NCI-H526 (cell line): ENCODE data around the gene VPS8.
"Not testable (repeated sequence)": the region's sequence is repeated elsewhere in the genome, so short reads cannot be mapped to it uniquely, and the experiment has no call there.

ENCODE experiments used
- DNase-seq, 2 experiments: peaks; one replicate each; lab custom pipeline; 2025; lab: John Stamatoyannopoulos, UW

Gene VPS8

DNA sequence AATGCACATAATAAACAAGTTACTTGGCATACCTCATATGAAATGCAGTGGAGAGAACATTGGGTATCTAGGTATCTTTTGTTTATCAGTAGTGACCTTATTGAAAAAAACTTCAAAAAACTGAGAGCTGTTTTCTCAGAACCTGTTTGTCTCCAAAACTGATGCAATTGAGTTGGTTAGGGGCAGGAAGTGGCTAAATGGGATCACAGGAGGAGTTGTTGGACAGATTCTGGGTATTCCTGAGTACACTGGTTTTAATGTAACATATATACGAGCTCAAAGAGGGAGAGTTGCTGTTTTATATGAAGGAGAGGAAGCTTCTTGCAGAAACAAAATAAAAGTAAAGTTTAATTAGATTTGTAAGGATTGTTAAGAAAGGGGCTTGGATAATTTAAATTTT is 181.4 kb downstream of the VPS8 start:
- no peak for DNase-seq

DNA sequence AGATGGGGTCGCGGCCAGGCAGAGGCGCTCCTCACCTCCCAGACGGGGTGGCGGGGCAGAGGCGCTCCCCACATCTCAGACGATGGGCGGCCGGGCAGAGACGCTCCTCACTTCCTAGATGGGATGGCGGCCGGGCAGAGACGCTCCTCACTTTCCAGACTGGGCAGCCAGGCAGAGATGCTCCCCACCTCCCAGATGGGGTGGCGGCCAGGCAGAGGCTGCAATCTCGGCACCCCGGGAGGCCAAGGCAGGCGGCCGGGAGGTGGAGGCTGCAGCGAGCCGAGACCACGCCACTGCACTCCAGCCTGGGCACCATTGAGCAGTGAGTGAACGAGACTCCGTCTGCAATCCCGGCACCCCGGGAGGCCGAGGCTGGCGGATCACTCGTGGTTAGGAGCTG is 191.9 kb downstream of the VPS8 start:
- not testable (repeated sequence) for DNase-seq

DNA sequence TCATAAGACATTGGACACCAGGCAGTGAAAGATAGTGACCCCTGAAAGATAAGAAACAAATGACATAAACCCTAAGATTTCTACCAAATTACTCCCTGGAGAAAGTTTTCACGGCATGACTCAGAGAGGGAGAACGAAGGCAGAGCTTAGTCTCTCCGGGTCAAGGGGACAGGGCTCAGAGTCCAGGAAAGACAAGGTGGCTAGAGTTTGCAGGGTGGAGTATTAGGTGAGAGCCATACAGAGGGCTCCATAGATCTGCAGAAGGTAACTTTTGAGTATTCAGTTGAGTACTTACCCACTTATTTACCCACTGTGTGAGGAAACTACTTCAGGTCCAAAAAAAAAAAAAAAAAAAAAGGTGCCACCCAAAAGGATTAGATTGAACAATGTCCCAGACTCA is 197.7 kb downstream of the VPS8 start:
- no peak for DNase-seq

DNA sequence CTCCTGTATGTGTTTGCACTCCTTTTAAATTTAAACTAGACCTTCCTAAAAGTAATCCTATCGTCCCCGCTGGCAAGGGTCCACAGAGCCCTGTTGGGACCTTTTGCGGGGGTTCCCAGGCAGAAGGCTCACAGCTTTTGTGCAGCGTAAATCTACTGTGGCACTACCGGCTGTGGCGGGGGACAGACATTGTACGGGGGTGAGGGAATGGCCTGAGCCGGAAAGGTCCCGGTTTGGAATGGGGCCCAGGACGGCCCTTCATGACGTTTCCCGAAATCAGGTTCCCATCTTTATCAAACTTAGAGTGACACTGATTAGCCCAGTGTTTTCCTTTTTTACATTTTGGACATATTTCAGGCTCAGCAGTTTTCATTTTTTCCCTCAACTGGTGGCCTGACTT is 205.6 kb downstream of the VPS8 start:
- DNase-seq: not testable (repeated sequence)

DNA sequence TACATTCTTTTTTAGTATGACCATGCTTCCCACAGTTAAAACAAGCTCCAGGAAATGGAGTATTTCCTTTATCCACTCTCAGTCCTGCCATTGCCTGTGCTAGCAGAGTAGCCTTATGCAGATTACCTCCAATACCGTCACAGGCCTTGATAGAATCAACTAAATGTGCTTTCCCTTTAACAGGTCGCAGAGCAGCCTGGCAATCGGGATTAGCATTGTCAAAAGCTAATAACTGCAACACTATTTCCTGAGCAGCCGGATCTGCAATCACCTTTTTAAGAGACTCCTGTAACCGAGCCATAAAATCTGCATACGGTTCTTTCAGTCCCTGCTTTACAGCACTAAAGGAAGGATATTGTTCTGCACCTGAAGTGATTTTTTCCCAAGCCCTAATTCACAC is 206.0 kb downstream of the VPS8 start:
- not testable (repeated sequence) for DNase-seq

DNA sequence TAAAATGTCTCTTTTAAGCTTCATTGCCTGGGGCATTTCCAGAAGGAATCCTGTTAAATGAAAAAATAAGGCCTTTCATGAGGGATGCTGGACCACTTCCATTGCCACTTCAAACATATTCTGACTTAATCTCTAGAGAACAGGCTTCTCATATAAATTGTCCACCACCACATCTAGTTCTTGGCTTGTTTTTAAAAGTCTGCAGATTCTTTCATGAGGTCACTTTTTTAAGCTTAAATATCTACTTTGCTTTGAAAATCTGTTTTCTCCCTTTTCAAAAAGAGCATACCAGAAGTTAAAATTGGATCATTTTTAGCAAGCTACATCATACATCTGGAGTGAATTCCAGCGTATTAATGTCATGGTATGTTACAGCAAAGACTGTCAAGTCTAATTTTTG is 209.3 kb downstream of the VPS8 start:
- DNase-seq: no peak

DNA sequence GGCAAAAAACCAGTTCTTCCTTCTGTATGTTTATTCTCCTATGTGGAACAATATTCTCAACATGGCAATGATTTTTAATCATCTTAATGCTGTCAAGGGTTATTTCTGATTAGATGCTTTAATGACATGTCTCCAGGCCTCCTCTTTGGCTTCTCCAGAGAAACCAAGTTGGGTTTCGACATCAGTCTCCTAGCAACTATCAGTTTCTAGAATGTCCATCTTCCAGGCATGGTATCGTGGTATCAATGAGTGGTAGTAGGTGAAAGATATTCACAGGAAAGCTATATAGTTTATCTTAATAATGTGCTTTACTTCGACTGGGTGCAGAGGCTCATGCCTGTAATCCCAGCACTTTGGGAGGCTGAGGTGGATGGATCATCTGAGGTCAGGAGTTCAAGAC is 212.4 kb downstream of the VPS8 start:
- no peak for DNase-seq

DNA sequence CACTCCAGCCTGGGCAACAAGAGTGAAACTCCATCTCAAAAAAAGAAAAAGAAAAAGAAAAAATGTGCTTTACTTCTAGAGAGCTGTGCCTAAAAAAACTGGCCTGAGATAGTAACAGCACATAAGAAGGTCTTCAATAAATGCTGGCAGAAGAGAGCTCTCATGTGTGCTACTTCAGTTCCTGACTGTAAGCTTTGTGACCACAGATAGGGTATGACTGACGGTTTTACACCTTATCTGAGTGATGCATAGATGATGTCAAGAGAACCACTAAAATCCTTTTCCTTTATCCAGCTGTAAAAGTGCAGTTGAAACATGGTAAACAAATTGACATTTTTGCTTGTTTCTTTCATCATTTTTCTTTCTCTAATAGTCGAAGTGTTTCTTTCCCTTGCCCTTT is 213.0 kb downstream of the VPS8 start:
- no peak for DNase-seq

DNA sequence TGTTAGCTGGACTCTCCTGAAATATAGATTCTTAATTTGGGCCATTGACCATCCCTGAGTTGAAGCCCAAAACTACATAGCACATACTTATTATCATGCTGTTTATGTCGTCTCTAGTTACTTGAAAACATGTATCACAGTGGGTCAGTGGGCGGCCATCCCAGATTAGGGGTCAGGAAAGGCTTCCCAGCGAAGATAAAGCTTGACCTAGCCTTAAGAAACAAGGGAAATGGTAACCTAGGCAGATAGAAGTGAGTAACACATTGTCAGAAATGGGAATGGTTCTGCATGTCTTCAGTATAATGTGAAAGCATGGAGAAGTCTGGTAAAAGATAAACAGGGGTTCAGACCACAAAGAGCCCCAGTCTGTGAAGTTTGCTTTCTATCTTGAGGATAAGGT is 216.2 kb downstream of the VPS8 start:
- DNase-seq: no peak

DNA sequence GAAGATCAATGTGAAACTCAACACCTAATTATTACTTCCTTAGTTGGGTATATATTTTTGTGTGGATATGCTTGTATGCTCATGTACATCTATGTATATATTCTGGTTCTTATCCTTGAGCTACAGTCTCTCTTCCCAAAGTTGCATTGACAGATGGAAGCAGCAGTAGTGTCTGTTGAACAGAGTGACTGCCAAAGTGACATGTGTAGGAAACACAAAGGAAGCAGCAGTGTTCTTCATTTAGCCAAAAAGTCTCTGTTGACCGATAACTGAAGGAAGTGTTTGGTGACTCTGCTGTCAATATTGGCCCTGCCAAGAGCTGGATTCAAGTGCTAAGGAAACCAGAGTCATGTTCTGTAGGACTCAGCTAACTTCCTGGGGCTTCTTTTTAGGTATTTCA is 217.1 kb downstream of the VPS8 start:
- no peak for DNase-seq

DNA sequence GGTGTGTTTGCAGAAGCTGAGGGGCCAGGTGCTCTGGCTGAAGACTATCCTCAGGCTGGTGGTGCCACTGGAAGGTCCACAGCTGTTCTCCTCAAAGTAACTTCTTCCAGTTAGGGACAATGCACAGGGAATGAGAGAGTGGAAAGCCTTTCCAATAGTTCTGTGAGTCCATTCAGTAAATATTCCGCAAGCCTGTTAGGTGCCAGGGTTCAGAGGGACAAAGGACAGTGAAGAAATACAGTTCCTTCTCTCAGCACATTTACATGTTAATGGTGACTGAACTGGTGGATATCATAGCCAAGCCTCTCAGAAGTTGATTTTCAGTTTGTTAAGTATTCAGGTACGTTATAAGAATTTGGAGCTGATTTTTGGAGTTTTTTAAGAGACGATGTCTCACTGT is 218.4 kb downstream of the VPS8 start:
- no peak for DNase-seq

DNA sequence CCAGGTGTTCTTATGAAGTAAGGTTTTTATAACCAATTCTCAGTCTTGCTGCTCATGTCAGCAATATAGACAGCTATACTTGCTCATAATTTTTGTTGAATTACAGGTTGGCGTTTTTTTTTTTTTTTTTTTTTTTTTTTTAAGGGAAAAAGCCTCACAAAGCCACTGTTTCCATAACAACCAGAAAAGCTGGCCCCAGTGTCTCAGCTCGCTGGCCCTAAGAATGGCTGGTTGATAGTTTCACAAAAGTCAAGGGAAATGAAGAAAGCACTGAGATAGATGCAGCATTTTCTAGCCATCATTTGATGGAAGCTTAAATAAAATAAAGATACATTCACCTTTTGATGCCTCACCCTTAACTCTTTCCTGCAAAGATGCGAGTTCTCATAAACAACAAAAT is 219.0 kb downstream of the VPS8 start:
- no peak for DNase-seq

DNA sequence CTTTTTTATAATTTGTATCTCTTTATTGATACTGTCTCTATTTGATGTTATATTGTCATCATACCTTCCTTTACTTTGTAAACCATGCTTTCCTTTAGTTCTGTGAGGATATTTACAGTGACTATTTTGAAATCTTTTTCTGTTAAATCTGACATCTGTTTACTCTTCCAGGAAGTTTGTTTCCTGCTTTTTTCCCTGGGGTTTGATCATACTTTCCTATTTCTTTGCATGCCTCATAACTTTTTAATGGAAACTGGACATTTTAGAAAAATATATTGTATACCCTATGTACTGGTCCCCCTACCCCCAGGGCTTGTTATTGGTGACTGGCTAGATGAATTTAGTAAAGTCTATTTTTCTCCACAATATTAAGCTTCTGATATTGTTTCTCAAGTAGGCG is 225.8 kb downstream of the VPS8 start:
- no peak for DNase-seq

DNA sequence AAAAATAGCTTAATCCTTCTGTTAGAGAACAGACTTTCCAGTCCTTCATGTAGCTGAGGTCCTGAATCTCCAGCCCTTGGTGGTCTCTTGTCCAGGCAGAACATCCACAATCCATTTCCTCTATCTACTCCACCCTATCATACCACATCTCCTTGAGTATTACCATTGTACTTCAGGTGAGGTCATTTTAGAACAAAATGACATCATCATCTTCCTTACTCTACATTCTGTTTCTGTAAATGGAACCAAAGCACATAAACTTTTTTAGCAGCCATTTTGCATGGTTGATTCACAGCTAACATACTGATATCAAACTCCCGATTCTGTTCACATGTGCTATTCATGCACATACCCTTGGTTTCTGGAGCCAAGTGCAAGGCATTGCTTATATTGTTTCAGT is 228.5 kb downstream of the VPS8 start:
- DNase-seq: no peak

DNA sequence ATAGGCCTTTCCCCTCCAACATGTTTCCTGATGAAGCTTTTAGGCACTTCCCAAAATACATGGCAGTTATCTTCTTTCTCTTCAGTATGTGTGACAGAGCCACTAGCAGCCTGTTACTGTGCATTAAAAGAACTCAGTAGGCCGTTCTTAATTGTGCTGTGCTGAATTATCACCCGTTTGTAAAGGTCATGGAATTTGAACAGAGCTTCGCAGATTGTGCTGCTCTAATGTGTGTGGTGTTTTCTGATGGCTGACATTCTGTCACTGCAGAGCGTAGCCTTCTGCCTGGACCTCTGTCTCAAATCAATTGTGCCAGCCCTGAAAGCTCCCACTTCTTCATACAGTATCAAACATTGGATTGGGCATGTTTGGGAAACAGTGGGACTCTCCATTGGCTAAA is 229.6 kb downstream of the VPS8 start:
- no peak for DNase-seq

DNA sequence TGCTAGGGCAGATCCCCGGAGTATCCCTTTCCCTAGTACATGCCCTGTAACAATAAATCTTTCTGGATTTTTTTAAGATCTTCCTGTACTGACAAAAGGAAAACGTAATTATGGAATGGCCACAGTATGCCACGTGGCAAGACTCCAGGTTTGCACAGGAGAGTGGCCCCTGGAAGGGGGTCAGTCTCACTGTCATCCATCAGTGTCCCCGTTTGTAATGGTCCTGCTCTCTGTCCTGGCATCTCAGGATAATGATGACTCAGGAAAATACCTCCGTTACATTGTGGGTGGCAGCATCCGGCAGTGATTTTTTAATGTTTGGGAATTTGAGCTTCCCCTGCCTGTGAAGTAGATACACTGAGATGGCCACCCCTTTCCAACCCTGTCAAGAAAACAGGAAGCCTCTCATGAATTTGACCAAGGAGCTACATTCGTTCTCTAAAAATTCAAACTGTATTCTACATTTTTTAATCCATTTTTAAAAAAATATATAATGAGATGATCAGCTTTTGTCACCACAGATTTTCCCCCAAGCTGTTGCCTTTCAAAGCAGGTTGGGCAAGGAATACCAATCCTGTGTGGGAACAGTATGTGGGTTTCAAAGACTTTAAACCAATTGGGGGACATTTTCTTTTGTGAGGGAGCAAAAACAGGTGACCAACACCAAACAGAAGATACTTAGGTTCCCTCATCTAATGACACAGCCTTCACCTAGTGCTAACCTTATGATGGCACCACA is 230.5 kb downstream of the VPS8 start:
- no peak for DNase-seq

DNA sequence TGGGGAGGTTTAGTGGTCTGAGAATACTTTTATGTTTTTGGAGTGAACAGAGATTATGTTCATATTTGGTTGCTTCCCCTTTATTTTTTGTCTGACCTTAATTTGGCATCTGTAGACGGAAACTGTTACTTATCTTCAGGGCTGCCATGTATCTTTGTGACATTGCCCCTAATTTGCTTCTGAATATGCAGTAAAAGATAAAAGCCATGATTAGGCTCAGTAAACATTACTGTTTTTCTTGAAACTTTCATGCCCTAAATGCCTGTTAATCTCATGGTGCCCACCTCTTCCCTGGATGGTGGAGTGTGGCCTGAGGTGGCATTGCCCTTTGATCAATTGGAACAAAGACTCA is 234.2 kb downstream of the VPS8 start:
- DNase-seq: no peak

DNA sequence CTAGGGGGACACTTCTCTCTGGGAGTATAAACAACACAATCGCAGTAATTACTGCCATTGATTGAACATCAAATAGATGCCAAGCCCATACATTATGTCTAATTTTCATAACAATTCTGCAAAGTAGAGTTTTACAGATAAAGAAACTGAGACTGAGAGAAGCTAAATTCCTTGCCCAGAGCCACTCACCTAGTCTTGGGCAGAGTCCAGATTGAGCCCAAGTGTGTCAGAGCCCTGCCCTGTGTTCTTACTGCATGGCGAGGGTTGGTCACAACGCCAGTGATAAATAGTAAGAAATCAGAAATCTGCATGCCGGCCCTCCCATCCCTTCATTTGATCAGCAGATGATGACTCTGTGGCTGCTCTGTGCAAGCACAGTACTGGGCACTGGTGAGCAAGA is 234.6 kb downstream of the VPS8 start:
- no peak for DNase-seq

DNA sequence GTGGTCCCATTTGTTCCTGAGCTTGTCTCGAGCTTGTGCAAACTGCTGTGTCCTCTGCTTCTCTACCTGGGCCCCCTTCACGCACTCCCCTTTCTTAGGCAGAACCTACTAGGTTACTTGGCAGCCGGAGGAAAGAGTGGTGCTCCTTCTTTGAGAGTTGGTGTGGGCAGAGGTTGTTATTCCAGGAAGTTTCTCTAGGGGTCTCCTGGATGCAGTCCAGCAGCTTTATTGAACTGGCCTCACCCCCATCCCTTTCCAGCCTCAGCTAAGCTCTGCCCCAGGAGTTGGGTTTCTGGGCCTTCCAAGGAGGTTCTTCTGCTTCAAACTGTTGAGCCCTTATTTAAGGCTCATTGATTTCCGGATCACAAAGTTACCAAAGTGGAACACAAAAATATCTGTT is 237.7 kb downstream of the VPS8 start:
- peak in 1 of 2 experiments; percentile 9 for DNase-seq

DNA sequence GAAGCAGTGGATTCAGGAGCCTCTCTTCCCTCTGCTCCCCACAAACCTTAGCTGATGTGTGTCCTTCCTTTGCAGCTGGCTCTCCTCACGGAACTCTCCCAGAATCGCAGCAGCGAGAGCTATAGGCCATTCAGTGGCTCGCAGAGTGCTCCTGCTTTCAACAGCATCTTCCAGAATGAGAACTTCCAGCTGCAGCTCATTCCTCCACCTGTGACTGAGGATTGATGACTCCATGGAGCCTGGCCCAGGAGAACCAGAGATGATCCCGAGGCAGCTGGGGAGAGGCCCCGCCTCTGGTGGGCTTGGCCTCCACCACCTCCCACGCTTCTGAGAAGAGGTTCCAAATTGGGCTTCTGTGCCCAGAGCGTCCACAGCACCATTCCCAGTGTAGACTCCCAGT is 239.8 kb downstream of the VPS8 start:
- no peak for DNase-seq

DNA sequence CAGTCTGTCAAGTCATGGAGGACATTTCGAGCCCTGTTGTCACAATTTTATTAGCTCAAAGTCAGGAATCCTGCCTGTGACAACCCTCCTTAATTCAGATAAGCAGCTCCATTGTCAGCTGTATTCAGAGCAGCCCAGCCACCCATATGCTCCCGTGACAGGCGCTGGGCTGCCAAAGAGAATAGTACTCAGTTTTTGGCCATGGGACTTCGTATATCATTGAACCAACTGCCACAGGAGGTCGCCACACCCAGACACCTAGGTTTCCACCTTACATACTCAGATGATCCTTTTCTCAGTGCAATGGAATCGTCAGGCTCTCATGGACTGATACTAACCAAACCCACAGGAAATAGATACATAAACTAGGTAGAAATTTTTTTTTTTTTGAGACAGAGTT is 240.7 kb downstream of the VPS8 start:
- DNase-seq: peak in 1 of 2 experiments; percentile 6

DNA sequence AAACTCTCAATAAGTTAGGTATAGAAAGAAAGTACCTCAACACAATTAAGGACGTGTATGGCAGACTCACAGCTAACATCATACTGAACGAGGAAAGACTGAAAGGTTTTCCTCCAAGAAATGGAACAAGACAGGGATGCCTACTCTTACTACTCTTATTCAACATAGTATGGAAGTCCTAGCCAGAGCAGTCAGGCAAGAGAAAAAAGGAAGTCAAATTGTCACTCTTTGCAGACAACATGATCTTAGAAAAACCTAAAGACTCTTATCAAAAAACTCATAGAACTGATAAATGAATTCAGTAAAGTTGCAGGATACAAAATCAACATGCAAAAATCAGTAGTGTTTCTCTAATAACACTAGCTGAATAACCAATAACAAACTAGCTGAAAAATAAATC is 244.9 kb downstream of the VPS8 start:
- DNase-seq: no peak

DNA sequence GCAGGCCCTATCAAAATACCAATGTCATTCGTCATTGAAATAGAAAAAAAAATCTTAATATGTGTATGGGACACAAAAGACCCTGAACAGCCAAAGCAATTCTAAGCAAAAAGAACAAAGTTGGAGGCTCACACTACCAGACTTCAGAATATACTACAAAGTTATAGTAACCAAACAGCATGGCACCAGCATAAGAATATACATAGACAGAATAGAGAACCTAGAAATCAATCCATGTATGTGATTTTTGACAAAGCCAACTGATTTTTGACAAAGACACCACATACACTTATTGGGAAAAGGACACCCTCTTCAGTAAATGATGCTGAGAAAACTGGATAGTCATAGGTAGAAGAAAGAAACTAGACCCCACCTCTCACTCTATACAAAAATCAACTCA is 245.9 kb downstream of the VPS8 start:
- no peak for DNase-seq

DNA sequence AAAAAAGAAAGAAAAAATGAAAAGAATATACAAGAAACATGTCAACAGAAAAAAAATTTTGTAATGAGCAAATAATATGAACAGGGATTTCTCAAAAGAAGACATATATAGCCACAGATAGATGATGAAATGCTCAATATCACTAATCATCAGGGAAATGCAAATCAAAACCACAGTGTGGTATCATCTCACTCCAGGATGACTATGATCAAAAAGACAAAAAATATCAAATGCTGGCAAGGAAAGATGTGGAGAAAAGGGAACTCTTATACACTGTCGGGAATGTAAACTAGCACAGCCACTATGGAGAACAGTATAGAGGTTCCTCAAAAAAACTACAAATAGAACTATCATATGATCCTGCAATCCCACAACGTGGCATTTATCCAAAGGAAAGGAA is 246.8 kb downstream of the VPS8 start:
- DNase-seq: no peak

DNA sequence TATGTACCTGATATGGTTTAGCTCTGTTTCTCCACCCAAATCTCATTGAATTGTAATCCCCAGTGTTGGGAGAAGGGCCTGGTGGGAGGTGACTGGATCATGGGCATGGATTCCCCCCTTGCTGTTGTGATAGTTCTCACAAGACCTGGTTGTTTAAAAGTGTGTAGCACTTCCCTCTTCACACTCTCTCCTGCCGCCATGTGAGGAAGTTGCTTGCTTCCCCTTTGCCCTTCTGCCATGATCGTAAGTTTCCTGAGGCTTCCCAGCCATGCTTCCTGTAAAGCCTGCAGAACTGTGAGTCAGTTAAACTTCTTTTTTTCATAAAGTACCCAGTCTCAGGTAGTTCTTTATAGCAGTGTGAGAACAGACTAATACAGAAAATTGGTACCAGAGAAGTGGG is 247.8 kb downstream of the VPS8 start:
- no peak for DNase-seq
